Heart left ventricle (tissue), 16 donors: ENCODE measurements around the gene RFX3. TPM values are rescaled to one million over a fixed set of nuclear protein-coding genes. Genes with fewer than 3 reads are reported as not detected.

Experiments
- ATAC-seq, 4 donors: fragments of 200-7000 bp; cut with Tn5 transposase; one replicate each; pipeline ENCODE4 v1.9.1; 2020 to 2022; ENCODE audit warnings: moderate library complexity in 4 of 4, mild to moderate bottlenecking in 3 of 4, moderate number of reproducible peaks in 1 of 4
- DNase-seq, 5 donors: peaks; one replicate each; pipeline ENCODE4 v3.0.0-alpha.2; 2020
- H3K27ac ChIP-seq, 12 donors: fragments of 200-600 bp; sonication (generic) in 4 of 12; one replicate each; pipeline versions ENCODE4 v1.5.0 to v1.8.0; 2016 to 2022; ENCODE audit warnings: mild to moderate bottlenecking in 2 of 12
- H3K27me3 ChIP-seq, 9 donors: fragments of 200-600 bp; sonication (generic) in 2 of 9; one replicate each; pipeline versions ENCODE4 v1.5.1 to v1.8.0; 2016 to 2022; ENCODE audit warnings: mild to moderate bottlenecking in 3 of 9
- H3K36me3 ChIP-seq, 9 donors: fragments of 200-600 bp; sonication (generic) in 2 of 9; one replicate each; pipeline versions ENCODE4 v1.5.0 to v1.8.0; 2018 to 2022; ENCODE audit warnings: mild to moderate bottlenecking in 2 of 9
- H3K4me1 ChIP-seq, 12 donors: fragments of 200-600 bp; sonication (generic) in 4 of 12; one replicate each; pipeline versions ENCODE4 v1.5.0 to v1.8.0; 2016 to 2022; ENCODE audit warnings: mild to moderate bottlenecking in 3 of 12
- H3K4me3 ChIP-seq, 12 donors: fragments of 200-600 bp; sonication (generic) in 4 of 12; one replicate each; pipeline versions ENCODE4 v1.5.0 to v1.8.0; 2017 to 2022; ENCODE audit warnings: mild to moderate bottlenecking in 9 of 12, moderate library complexity in 4 of 12
- H3K9me3 ChIP-seq, 12 donors: fragments of 200-600 bp; sonication (generic) in 4 of 12; one replicate each; pipeline versions ENCODE4 v1.5.0 to v1.8.0; 2016 to 2022; ENCODE audit warnings: mild to moderate bottlenecking in 1 of 12
- POLR2A ChIP-seq, 2 donors: fragments of 450-650 bp; IDR thresholded peaks; one replicate each; pipeline ENCODE4 v1.6.1; 2017; ENCODE audit warnings: antibody characterized with exemption in 2 of 2, mild to moderate bottlenecking in 2 of 2, moderate library complexity in 2 of 2
- WGBS, 4 donors: extraction: QIAGEN DNeasy Blood & Tissue Kit in 2 of 4; methylation state at CpG; one replicate each; pipeline versions ENCODE4 v1.1.5 to v1.1.7; 2013 to 2018; 5-methylcytosine and 5-hydroxymethylcytosine counted together
- intact Hi-C, 10 donors: fragments of 100-400 bp; cut with DNase I; formaldehyde crosslinking; loops; one replicate each; pipeline versions ENCODE4 v1.11.1 to v1.14.2; 2022
- polyA plus RNA-seq, 2 donors: library from polyadenylated mRNA; stranded (reverse); fragments of 200-250 nt; gene quantifications; one replicate each; pipeline ENCODE4 v1.2.3, GENCODE V29; 2013
- total RNA-seq, 9 donors: library from RNA; depleted of rRNA in 2 of 9; stranded (reverse); fragments of >200 nt in 2 of 9; fragmentation: NEBNext Ultra II Directional in 3 of 9; extraction: Animal tissue kit (Norgen Biotek cat#: 25700) in 3 of 9; gene quantifications; one replicate each; pipeline versions ENCODE4 v1.1.0 to v1.2.4, GENCODE V29; 2016 to 2023
- TF ChIP-seq, protein P1 (sequence below), 12 donors: fragments of 200-600 bp; sonication (generic) in 4 of 12; IDR thresholded peaks; one replicate each; pipeline versions ENCODE4 v1.5.0 to v1.8.0; 2018 to 2022; ENCODE audit warnings: antibody characterized with exemption in 12 of 12, mild to moderate bottlenecking in 5 of 12
- donor health status: ischemic (EF 13 %, LVEDD 7.1; RV severe dilation, severe dysfunction).
- donor health status: healthy with polysubstance abuse.
- donor health status: DM: no; HTN: yes; CAD: no.
- donor health status: DM: no; HTN: no; CAD: no.
- donor health status: ischemic (EF 25% LVEDD 6.9; RV normal size, moderate dysfunction).
- donor health status: ischemic (EF 25% LVEDD 5.7; RV mildly dilated, moderate dysfunction).
- donor health status: healthy.
- donor health status: DM: yes; HTN: yes; CAD: no.
- donor health status: ischemic (EF 35%, LVEDD 5.7; RV mildly dilated, moderate dysfunction).
- donor health status: nonischemic (EF 11% LVEDD 7.7; RV severe dilation, severe dysfunction).
- donor health status: DM: yes; HTN: yes; CAD: no.
- donor health status: PGD.
- donor health status: ischemic (EF 29% LVEDD 5.4; RV normal size, mild dysfunction).
- donor health status: nonischemic (EF 23%, LVEDD 6.1; RV moderate dilation, normal function).

RFX3 gene
- total and polyA plus RNA-seq, 11 donors = 0.80 to 8.3 (median 2.9) TPM

DNA sequence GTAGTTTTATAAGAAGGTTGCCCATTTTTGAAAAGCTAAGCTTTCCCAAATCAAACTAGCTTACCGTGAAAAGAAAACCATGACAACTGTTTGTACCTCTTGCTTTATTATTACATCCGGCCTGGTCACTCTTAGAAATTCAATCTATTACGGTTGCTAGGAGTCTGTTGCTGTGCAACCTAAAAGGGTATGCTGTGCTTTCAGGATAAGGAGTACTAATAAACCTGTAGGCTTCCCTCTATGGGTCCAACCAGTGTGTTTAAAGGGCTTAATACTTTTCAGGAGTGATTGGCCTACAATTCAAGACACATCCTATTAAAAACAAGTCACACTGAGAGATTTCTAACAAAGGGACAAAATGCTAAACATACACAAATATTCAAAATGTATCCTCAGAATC, 27.1 kb downstream of the RFX3 start:
- Histone ChIP-seq H3K9me3 (no peaks in the 10 kb centered on the region), H3K27me3 (no peaks in the 10 kb centered on the region), H3K27ac (no peak overlapping the region), H3K4me1 (peaks cover 0 to 25% (median 10%) of the 10 kb centered on the region in 12 donors), H3K4me3 (no peak overlapping the region), H3K36me3 (no peaks in the 10 kb centered on the region)
- TF ChIP-seq, protein P1, sequence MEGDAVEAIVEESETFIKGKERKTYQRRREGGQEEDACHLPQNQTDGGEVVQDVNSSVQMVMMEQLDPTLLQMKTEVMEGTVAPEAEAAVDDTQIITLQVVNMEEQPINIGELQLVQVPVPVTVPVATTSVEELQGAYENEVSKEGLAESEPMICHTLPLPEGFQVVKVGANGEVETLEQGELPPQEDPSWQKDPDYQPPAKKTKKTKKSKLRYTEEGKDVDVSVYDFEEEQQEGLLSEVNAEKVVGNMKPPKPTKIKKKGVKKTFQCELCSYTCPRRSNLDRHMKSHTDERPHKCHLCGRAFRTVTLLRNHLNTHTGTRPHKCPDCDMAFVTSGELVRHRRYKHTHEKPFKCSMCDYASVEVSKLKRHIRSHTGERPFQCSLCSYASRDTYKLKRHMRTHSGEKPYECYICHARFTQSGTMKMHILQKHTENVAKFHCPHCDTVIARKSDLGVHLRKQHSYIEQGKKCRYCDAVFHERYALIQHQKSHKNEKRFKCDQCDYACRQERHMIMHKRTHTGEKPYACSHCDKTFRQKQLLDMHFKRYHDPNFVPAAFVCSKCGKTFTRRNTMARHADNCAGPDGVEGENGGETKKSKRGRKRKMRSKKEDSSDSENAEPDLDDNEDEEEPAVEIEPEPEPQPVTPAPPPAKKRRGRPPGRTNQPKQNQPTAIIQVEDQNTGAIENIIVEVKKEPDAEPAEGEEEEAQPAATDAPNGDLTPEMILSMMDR (IDR thresholded peaks at IDR 0.05) = no peak
- TF ChIP-seq POLR2A (IDR thresholded peaks at IDR 0.05) = no peak
- no peak for DNase-seq
- intact Hi-C loops = no loop called here
- peak in 1 of 4 donors; percentile 18 for ATAC-seq
- WGBS, 4 donors = 64 to 81% (median 78%) methylated on average over 3 of the region's 3 CpGs

DNA sequence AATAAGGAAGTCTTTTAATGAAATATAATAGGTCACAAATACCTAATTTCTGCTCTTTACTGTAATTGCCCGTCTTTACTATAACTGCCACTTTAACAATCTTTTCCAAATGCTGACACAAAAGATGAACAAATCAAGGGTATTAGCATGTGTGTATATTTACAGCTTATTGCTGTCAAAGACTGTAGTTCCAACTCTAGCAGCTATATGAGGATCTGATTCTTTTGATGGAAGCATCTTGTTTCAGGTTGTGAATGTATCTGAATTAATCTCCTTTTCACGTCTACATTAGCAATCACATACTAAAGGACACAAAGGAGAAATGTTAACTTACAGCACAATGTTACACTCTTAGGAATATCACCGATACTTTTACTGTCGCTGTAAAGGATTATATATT, 27.9 kb downstream of the RFX3 start:
- DNase-seq (no peak), ATAC-seq (no peak)
- no peak overlapping the region for H3K4me3 ChIP-seq
- intact Hi-C loops = no loop called here
- H3K9me3 ChIP-seq = no peaks in the 10 kb centered on the region
- peaks cover 0 to 25% (median 10%) of the 10 kb centered on the region in 12 donors for H3K4me1 ChIP-seq
- no peaks in the 10 kb centered on the region for H3K27me3 ChIP-seq
- 84 to 90% (median 85%) methylated on average over 4 of the region's 4 CpGs for WGBS, 4 donors
- no peaks in the 10 kb centered on the region for H3K36me3 ChIP-seq
- TF ChIP-seq, protein P1 (IDR thresholded peaks at IDR 0.05) = no peak
- TF ChIP-seq POLR2A (IDR thresholded peaks at IDR 0.05) = no peak
- H3K27ac ChIP-seq = no peak overlapping the region

DNA sequence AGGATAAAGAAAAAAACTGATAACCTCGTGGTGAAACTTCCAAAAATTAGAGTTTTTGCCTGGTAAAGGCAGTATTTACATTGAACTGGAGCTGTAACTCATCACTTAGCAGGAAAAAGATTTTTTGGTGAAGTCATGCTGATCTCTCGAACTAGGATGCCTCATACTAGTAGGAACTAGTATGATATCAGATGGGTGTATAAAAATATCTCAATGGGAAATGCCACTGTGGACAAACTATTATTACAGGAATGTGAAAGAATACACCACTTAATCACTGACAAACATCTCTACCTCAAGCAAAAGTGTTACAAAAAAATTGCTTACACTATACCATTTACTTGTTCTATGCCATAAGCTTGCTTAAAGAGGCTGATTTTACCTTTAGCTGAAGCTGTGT, 28.4 kb downstream of the RFX3 start:
- Histone ChIP-seq H3K36me3 (no peaks in the 10 kb centered on the region), H3K9me3 (no peaks in the 10 kb centered on the region), H3K4me3 (no peak overlapping the region), H3K27ac (no peak overlapping the region), H3K27me3 (no peaks in the 10 kb centered on the region), H3K4me1 (peaks cover 0 to 25% (median 10%) of the 10 kb centered on the region in 12 donors)
- TF ChIP-seq, protein P1 (IDR thresholded peaks at IDR 0.05) = no peak
- no peak for TF ChIP-seq POLR2A (IDR thresholded peaks at IDR 0.05)
- intact Hi-C loops = no loop called here
- ATAC-seq = no peak
- DNase-seq = no peak
- WGBS, 4 donors = 41 to 49% (median 45%) methylated on average over 2 of the region's 2 CpGs

DNA sequence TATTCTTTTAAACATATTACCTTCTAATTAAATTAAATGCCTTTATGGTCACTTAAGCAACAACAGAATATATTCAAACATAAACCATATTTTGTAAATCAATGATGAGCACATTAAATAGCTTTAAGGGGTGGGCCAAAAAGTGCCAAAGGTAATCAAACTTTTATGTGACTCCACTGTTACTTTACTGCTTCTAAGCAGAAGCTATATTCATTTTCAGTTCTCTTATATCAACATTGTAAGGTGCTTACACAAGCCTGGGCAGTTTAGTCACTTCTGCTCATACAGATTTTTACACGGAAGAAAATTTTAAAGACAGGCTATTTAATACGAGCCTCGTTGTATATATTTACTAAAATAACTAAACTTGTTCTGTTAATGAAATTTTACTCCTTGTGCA, 29.9 kb downstream of the RFX3 start:
- peaks cover 0 to 25% (median 10%) of the 10 kb centered on the region in 12 donors for H3K4me1 ChIP-seq
- H3K27ac ChIP-seq = no peak overlapping the region
- ATAC-seq (no peak), DNase-seq (no peak)
- no peaks in the 10 kb centered on the region for H3K27me3 ChIP-seq
- no peaks in the 10 kb centered on the region for H3K9me3 ChIP-seq
- 82 to 88% (median 87%) methylated on average over 3 of the region's 3 CpGs for WGBS, 4 donors
- intact Hi-C loops = no loop called here
- TF ChIP-seq POLR2A (IDR thresholded peaks at IDR 0.05) = no peak
- TF ChIP-seq, protein P1 (IDR thresholded peaks at IDR 0.05) = no peak
- H3K4me3 ChIP-seq = no peak overlapping the region
- H3K36me3 ChIP-seq = no peaks in the 10 kb centered on the region
